IMR-90 (cell line): Measurements from ENCODE around the gene ZNF521. TPM values are rescaled to one million over a fixed set of nuclear protein-coding genes. Genes with fewer than 3 reads are reported as not detected.
A peak's percentile ranks its signal among the peaks of the same experiment; 100 is the strongest.

Source experiments
- ATAC-seq: fragments of 200-7000 bp; cut with Tn5 transposase; 2 replicates; pipeline ENCODE4 v1.9.1; 2020; ENCODE audit warnings: low read depth, mild to moderate bottlenecking, moderate library complexity
- BruUV-seq: library from RNA; stranded (reverse); fragments of 400-500 nt; replicated peaks from 2 replicates; lab custom pipeline; 2021; lab: Mats Ljungman, UMichigan
- CTCF ChIA-PET: fragments of 300-600 bp; formaldehyde crosslinking; extraction: SDS; loops from one replicate; lab custom pipeline; 2021; ENCODE audit warnings: antibody characterized with exemption; lab: Yijun Ruan, JAX
- POLR2A ChIA-PET: fragments of 300-600 bp; sonication (Branson Sonifier 250); formaldehyde crosslinking; loops from one replicate; lab custom pipeline; 2022; ENCODE audit warnings: antibody characterized with exemption; ENCODE audit not compliant: unreplicated experiment; lab: Charles Lee
- DNase-seq: peaks from one replicate; pipeline ENCODE4 v3.0.0; 2013
- H2AFZ ChIP-seq: replicated peaks from 2 replicates; pipeline ENCODE3; 2013; ENCODE audit warnings: low read length, mild to moderate bottlenecking; ENCODE audit not compliant: poor library complexity
- H2AK5ac ChIP-seq: 2 replicates; pipeline ENCODE4 v1.6.1; 2013; ENCODE audit warnings: low read depth, low read length, inconsistent platforms
- H2AK9ac ChIP-seq: replicated peaks from 2 replicates; pipeline ENCODE3; 2013; ENCODE audit warnings: mild to moderate bottlenecking, low read depth, low read length, moderate library complexity; ENCODE audit not compliant: poor library complexity
- H2BK120ac ChIP-seq: 2 replicates; pipeline ENCODE4 v1.6.1; 2013; ENCODE audit warnings: low read depth, low read length, inconsistent platforms
- H2BK15ac ChIP-seq: 3 replicates; pipeline ENCODE4 v1.6.1; 2013; ENCODE audit warnings: low read depth, low read length, inconsistent platforms
- H2BK20ac ChIP-seq: 2 replicates; pipeline ENCODE4 v1.6.1; 2013; ENCODE audit warnings: low read depth, mild to moderate bottlenecking, inconsistent platforms, low read length, moderate library complexity
- H2BK5ac ChIP-seq: 2 replicates; pipeline ENCODE4 v1.6.1; 2013; ENCODE audit warnings: mild to moderate bottlenecking, low read depth, low read length, inconsistent platforms; ENCODE audit not compliant: poor library complexity, severe bottlenecking
- H3K14ac ChIP-seq: replicated peaks from 2 replicates; pipeline ENCODE4 v1.6.1; 2013; ENCODE audit warnings: low read depth, low read length, inconsistent platforms
- H3K18ac ChIP-seq: 2 replicates; pipeline ENCODE4 v1.6.1; 2013; ENCODE audit warnings: low read depth, low read length, control low read depth
- H3K23ac ChIP-seq: 2 replicates; pipeline ENCODE4 v1.6.1; 2013; ENCODE audit warnings: low read depth, low read length, inconsistent platforms
- H3K27ac ChIP-seq: 2 replicates; pipeline ENCODE4 v1.5.1; 2013; ENCODE audit warnings: mild to moderate bottlenecking, control low read depth, low read length; ENCODE audit not compliant: insufficient read depth
- H3K27me3 ChIP-seq: 2 replicates; pipeline ENCODE4 v1.6.1; 2013; ENCODE audit warnings: low read length; ENCODE audit not compliant: control insufficient read depth, insufficient read depth
- H3K36me3 ChIP-seq: 2 replicates; pipeline ENCODE4 v1.6.1; 2013; ENCODE audit warnings: low read length, mixed read lengths; ENCODE audit not compliant: control insufficient read depth, insufficient read depth
- H3K4ac ChIP-seq: 2 replicates; pipeline ENCODE4 v1.6.1; 2013; ENCODE audit warnings: low read depth, low read length, inconsistent platforms
- H3K4me1 ChIP-seq: 2 replicates; pipeline ENCODE4 v1.6.1; 2013; ENCODE audit warnings: low read length, mixed read lengths; ENCODE audit not compliant: control insufficient read depth, insufficient read depth
- H3K4me2 ChIP-seq: 2 replicates; pipeline ENCODE4 v1.6.1; 2013; ENCODE audit warnings: low read depth, mild to moderate bottlenecking, control low read depth, low read length, moderate library complexity
- H3K4me3 ChIP-seq: 2 replicates; pipeline ENCODE4 v1.5.1; 2013; ENCODE audit warnings: low read depth, mild to moderate bottlenecking, control low read depth, low read length, moderate library complexity; ENCODE audit not compliant: insufficient read depth
- H3K56ac ChIP-seq: 2 replicates; pipeline ENCODE4 v1.6.1; 2013; ENCODE audit warnings: low read length, inconsistent platforms; ENCODE audit not compliant: insufficient read depth; ENCODE audit errors: extremely low read depth
- H3K79me1 ChIP-seq, 2 experiments: 2 replicates each; pipeline ENCODE4 v1.6.1; 2013; ENCODE audit warnings: low read length in 2 of 2, inconsistent platforms in 1 of 2, low read depth in 1 of 2
- H3K9ac ChIP-seq: 2 replicates; pipeline ENCODE4 v1.6.1; 2013; ENCODE audit warnings: low read depth, low read length, control low read depth
- H3K9me1 ChIP-seq: 2 replicates; pipeline ENCODE4 v1.6.1; 2013; ENCODE audit warnings: low read length, inconsistent platforms; ENCODE audit not compliant: insufficient read depth
- H3K9me3 ChIP-seq: 2 replicates; pipeline ENCODE4 v1.6.1; 2013; ENCODE audit warnings: low read length; ENCODE audit not compliant: control insufficient read depth, insufficient read depth
- H4K20me1 ChIP-seq: 2 replicates; pipeline ENCODE4 v1.6.1; 2013; ENCODE audit warnings: low read length, inconsistent platforms; ENCODE audit not compliant: insufficient read depth
- H4K5ac ChIP-seq: 2 replicates; pipeline ENCODE4 v1.6.1; 2013; ENCODE audit warnings: mild to moderate bottlenecking, low read depth, low read length, control low read depth
- H4K8ac ChIP-seq, 2 experiments: 2 replicates each; pipeline ENCODE4 v1.6.1; 2013; ENCODE audit warnings: low read depth in 2 of 2, low read length in 2 of 2, control low read depth in 1 of 2, inconsistent platforms in 1 of 2
- H4K91ac ChIP-seq: 2 replicates; pipeline ENCODE4 v1.6.1; 2013; ENCODE audit warnings: low read depth, low read length, inconsistent platforms; ENCODE audit not compliant: insufficient read depth
- BHLHE40 ChIP-seq: fragments of 150-350 bp; IDR thresholded peaks from 2 replicates; pipeline ENCODE4 v1.6.1; 2016; ENCODE audit warnings: mild to moderate bottlenecking, low read depth, low read length
- CEBPB ChIP-seq: IDR thresholded peaks from 2 replicates; pipeline ENCODE4 v1.6.1; 2012; ENCODE audit warnings: low read depth, low read length, improper control_type of control experiment
- CHD1 ChIP-seq: IDR thresholded peaks from 2 replicates; pipeline ENCODE4 v1.6.1; 2012; ENCODE audit warnings: low read depth, low read length, improper control_type of control experiment
- CTCF ChIP-seq: conservative IDR thresholded peaks from 2 replicates; pipeline ENCODE4 v1.5.1; 2012; ENCODE audit warnings: mild to moderate bottlenecking, low read depth, low read length, improper control_type of control experiment
- ELK1 ChIP-seq: fragments of 150-350 bp; IDR thresholded peaks from 2 replicates; pipeline ENCODE4 v1.6.1; 2016; ENCODE audit warnings: low read depth, mild to moderate bottlenecking, low read length, moderate library complexity, borderline replicate concordance
- FOS ChIP-seq: fragments of 150-350 bp; IDR thresholded peaks from 2 replicates; pipeline ENCODE4 v1.6.1; 2016; ENCODE audit warnings: low read depth, low read length
- MAFK ChIP-seq: IDR thresholded peaks from 2 replicates; pipeline ENCODE4 v1.6.1; 2012; ENCODE audit warnings: low read depth, low read length, improper control_type of control experiment
- MAZ ChIP-seq: IDR thresholded peaks from 2 replicates; pipeline ENCODE4 v1.6.1; 2012; ENCODE audit warnings: low read depth, mild to moderate bottlenecking, low read length, improper control_type of control experiment, moderate library complexity, borderline replicate concordance
- MXI1 ChIP-seq: IDR thresholded peaks from 2 replicates; pipeline ENCODE4 v1.6.1; 2012; ENCODE audit warnings: low read depth, mild to moderate bottlenecking, low read length, moderate library complexity, borderline replicate concordance
- NFE2L2 ChIP-seq: fragments of 150-350 bp; IDR thresholded peaks from 2 replicates; pipeline ENCODE4 v1.6.1; 2016; ENCODE audit warnings: low read depth, mild to moderate bottlenecking, low read length
- POLR2A ChIP-seq: IDR thresholded peaks from 2 replicates; pipeline ENCODE4 v1.6.1; 2012; ENCODE audit warnings: mild to moderate bottlenecking, low read depth, low read length
- RAD21 ChIP-seq: IDR thresholded peaks from 2 replicates; pipeline ENCODE4 v1.6.1; 2012; ENCODE audit warnings: low read length, improper control_type of control experiment
- RCOR1 ChIP-seq: IDR thresholded peaks from 2 replicates; pipeline ENCODE4 v1.6.1; 2012; ENCODE audit warnings: mild to moderate bottlenecking, low read length, improper control_type of control experiment; ENCODE audit not compliant: insufficient replicate concordance
- RFX5 ChIP-seq: IDR thresholded peaks from 2 replicates; pipeline ENCODE4 v1.8.0; 2012; ENCODE audit warnings: low read depth, mild to moderate bottlenecking, low read length, moderate library complexity
- SMC3 ChIP-seq: fragments of 150-350 bp; IDR thresholded peaks from 2 replicates; pipeline ENCODE4 v1.6.1; 2016; ENCODE audit warnings: low read depth, mild to moderate bottlenecking, antibody characterized with exemption, low read length, moderate library complexity
- USF2 ChIP-seq: fragments of 150-350 bp; IDR thresholded peaks from 2 replicates; pipeline ENCODE4 v1.6.1; 2017; ENCODE audit warnings: mild to moderate bottlenecking, antibody characterized with exemption, low read length, low read depth
- WGBS, 2 experiments: methylation state at CpG; one replicate each; pipeline versions ENCODE4 v1.1.5 to v1.1.7; 2013; ENCODE audit warnings: missing lambda C conversion rate in 2 of 2; ENCODE audit not compliant: insufficient read length in 1 of 2; ENCODE audit errors: extremely low coverage in 2 of 2; 5-methylcytosine and 5-hydroxymethylcytosine counted together
- dilution Hi-C: fragments of 300-500 bp; cut with HindIII; formaldehyde crosslinking; loops from one replicate; pipeline ENCODE4 v1.14.3; 2018; ENCODE audit warnings: low sequenced_read_pairs; ENCODE audit not compliant: unreplicated experiment
- in situ Hi-C: fragments of 300-500 bp; cut with MboI; formaldehyde crosslinking; loops from 3 replicates; pipeline ENCODE4 v1.14.3; 2019; ENCODE audit warnings: low sequenced_read_pairs, inconsistent platforms, mixed read lengths
- intact Hi-C: fragments of 100-400 bp; cut with micrococcal nuclease; formaldehyde crosslinking; loops from 2 replicates; pipeline ENCODE4 v1.10.0; 2022
- polyA plus RNA-seq, 3 experiments: library from polyadenylated mRNA; depleted of rRNA; stranded (reverse); fragments of >200 nt; gene quantifications; 2 replicates each; pipeline ENCODE4 v1.2.3, GENCODE V29; 2012; ENCODE audit warnings: low replicate concordance in 1 of 3
- total RNA-seq: library from RNA; depleted of rRNA; stranded (reverse); fragments of >200 nt; gene quantifications from 2 replicates; pipeline ENCODE4 v1.2.3, GENCODE V29; 2012

The ZNF521 gene
- total and polyA plus RNA-seq, 2 of the 4 experiments (the other 2 are of a cell fraction), result 21.5 to 59.3 TPM

- BruUV-seq, result no TSS peak
- Histone ChIP-seq H4K5ac (no peak overlapping the region), H2BK15ac (no peak overlapping the region; the same call in 2 of the 3 replicates), H2AK5ac (no peak overlapping the region), H3K4me2 (no peak overlapping the region), H3K14ac (no peak overlapping the region), H3K4me1 (peaks cover 6% of the 10 kb centered on the region), H3K23ac (no peak overlapping the region), H2AFZ (no peak overlapping the region), H2AK9ac (no peak overlapping the region), H4K20me1 (no peaks in the 10 kb centered on the region; the same call in 1 of the 2 replicates), H3K4ac (0 out of 2 replicates have a peak overlapping the region, but pooled peaks have one; percentile 100), H3K4me3 (no peak overlapping the region), H3K18ac (no peak overlapping the region), H2BK5ac (no peak overlapping the region), H3K27ac (no peak overlapping the region), H3K79me1 (peaks cover 16 to 45% of the 10 kb centered on the region in 2 experiments), H3K56ac (no peak overlapping the region), H3K27me3 (no peaks in the 10 kb centered on the region), H3K36me3 (peaks cover 4% of the 10 kb centered on the region), H3K9ac (no peak overlapping the region), H2BK120ac (no peak overlapping the region), H3K9me3 (no peaks in the 10 kb centered on the region), H4K8ac (no peak overlapping the region; a peak in 1 of 4 replicates), H3K9me1 (peaks cover 10% of the 10 kb centered on the region), H2BK20ac (no peak overlapping the region), H4K91ac (no peak overlapping the region)
- no CpG with 5 or more reads among the region's 2 CpGs for WGBS, 2 experiments
- dilution Hi-C loops, result no loop called here
- POLR2A ChIA-PET, result interaction anchor here (0.6 kb wide), 1 partner anchor 55 kb away, joined by 4 read pairs; no protein-coding TSS in a partner anchor
- ATAC-seq, result no peak
- DNase-seq, result no peak
- in situ Hi-C loops, result no loop called here
- TF ChIP-seq RAD21 (no peak), CEBPB (no peak), MXI1 (no peak), CTCF (no peak), RCOR1 (no peak), POLR2A (no peak), CHD1 (no peak), SMC3 (no peak), RFX5 (no peak), BHLHE40 (no peak), ELK1 (no peak), MAZ (no peak), NFE2L2 (no peak), FOS (no peak), USF2 (no peak), MAFK (no peak)
- CTCF ChIA-PET, result no interaction called here
- intact Hi-C loops, result no loop called here
Measured at GRCh38 chr18:25300492-25300891, 51.5 kb downstream of the ZNF521 start.
